Measurements from ENCODE around the gene HOXD11.

HOXD11 gene

GRCh38 chr2:176120364-176121189 is 13.5 kb downstream of the HOXD11 start:
- no peak for DNase-seq (ENCODE audit: low read depth in 4 of 4, low spot score in 1 of 4)

- DNase-seq (ENCODE audit: low read depth in 4 of 4, low spot score in 1 of 4), result no peak
Measured at GRCh38 chr2:176121190-176122051, 14.3 kb downstream of the HOXD11 start.

- no peak for DNase-seq (ENCODE audit: low read depth in 4 of 4, low spot score in 1 of 4)
Measured at GRCh38 chr2:176122052-176122682, 15.1 kb downstream of the HOXD11 start.

- no peak for DNase-seq (ENCODE audit: low read depth in 4 of 4, low spot score in 1 of 4)
Measured at GRCh38 chr2:176122683-176123410, 15.8 kb downstream of the HOXD11 start, which contains the start of gene HOXD9. HOXD9 (plus strand) TSS chr2:176122719; CDS start chr2:176122769, 50 bp downstream.

GRCh38 chr2:176123411-176124109 is 16.5 kb downstream of the HOXD11 start:
- DNase-seq (ENCODE audit: low read depth in 4 of 4, low spot score in 1 of 4), result no peak

- no peak for DNase-seq (ENCODE audit: low read depth in 4 of 4, low spot score in 1 of 4)
Measured at GRCh38 chr2:176124110-176124946, 17.2 kb downstream of the HOXD11 start.

GRCh38 chr2:176124947-176125771 is 18.1 kb downstream of the HOXD11 start:
- DNase-seq (ENCODE audit: low read depth in 4 of 4, low spot score in 1 of 4), result no peak

GRCh38 chr2:176125772-176126054 is 18.6 kb downstream of the HOXD11 start:
- no peak for DNase-seq (ENCODE audit: low read depth in 4 of 4, low spot score in 1 of 4)

GRCh38 chr2:176126929-176127773 is 20.1 kb downstream of the HOXD11 start:
- DNase-seq (ENCODE audit: low read depth in 4 of 4, low spot score in 1 of 4), result peak; percentile 38 to 68 (median 62)

- DNase-seq (ENCODE audit: low read depth in 4 of 4, low spot score in 1 of 4), result no peak
Measured at GRCh38 chr2:176127774-176128072, 20.6 kb downstream of the HOXD11 start.

- no peak for DNase-seq (ENCODE audit: low read depth in 4 of 4, low spot score in 1 of 4)
Measured at GRCh38 chr2:176128172-176128981, 21.3 kb downstream of the HOXD11 start.

GRCh38 chr2:176128982-176129796 is 22.1 kb downstream of the HOXD11 start, which contains the start of gene HOXD8:
HOXD8 (plus strand) TSS chr2:176129705; CDS start chr2:176130367, 662 bp downstream.
- no peak for DNase-seq (ENCODE audit: low read depth in 4 of 4, low spot score in 1 of 4)

GRCh38 chr2:176129813-176130146 is 22.7 kb downstream of the HOXD11 start:
- no peak for DNase-seq (ENCODE audit: low read depth in 4 of 4, low spot score in 1 of 4)

- no peak for DNase-seq (ENCODE audit: low read depth in 4 of 4, low spot score in 1 of 4)
Measured at GRCh38 chr2:176130147-176130956, 23.3 kb downstream of the HOXD11 start.

Measured in stimulated activated CD4-positive, alpha-beta T cell treated with anti-CD3 and anti-CD28 coated beads, Interleukin-1b, Interleukin-23, amount 100 ng/mL, for 24 hours (primary cell).